Measurements from ENCODE around the gene C5. TPM values are rescaled to one million over a fixed set of nuclear protein-coding genes. Genes with fewer than 3 reads are reported as not detected.

C5 gene
- total and polyA plus RNA-seq, 9 of the 15 experiments (the other 6 are each of a cell fraction or from before 2014, with no cell fraction given): 0.08 to 0.91 (median 0.42) TPM

DNA sequence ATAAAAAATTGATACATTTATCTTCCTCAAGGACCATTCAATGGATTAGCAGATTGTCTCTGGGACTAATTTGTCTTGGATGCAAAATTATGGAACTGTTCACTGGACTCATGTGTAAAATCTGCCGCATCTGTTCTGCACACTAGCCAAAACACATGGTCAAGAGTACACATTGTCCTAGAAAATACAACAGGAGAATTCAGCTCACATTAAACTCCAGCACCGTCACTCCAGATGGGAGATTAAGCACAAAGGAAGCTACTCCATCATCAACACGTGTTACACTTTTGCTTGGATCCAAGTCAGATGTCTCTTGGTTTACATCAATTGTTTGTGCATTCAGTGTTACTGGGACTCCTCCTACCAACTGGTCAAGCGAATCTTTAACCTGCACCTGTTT, 28.8 kb downstream of the C5 start:
- in situ Hi-C loops (cut with MboI) (no loop called here), intact Hi-C loops (cut with micrococcal nuclease) (no loop called here)
- WGBS (ENCODE audit: insufficient coverage, low coverage, missing lambda C conversion rate): 0% methylated on average over 4 of the region's 4 CpGs
- no peaks in the 10 kb centered on the region for H3K4me1 ChIP-seq (replicated peaks in 1 of 2; ENCODE audit: control insufficient read depth in 2 of 2, insufficient read depth in 2 of 2, low read length in 2 of 2)
- no peaks in the 10 kb centered on the region for H4K20me1 ChIP-seq (replicated peaks; ENCODE audit: control insufficient read depth, insufficient read depth, low read length)
- no peaks in the 10 kb centered on the region for H3K9me1 ChIP-seq (ENCODE audit: control insufficient read depth, insufficient read depth, low read length)
- ATAC-seq: no peak
- no peak overlapping the region for H3K4me2 ChIP-seq (ENCODE audit: insufficient read depth, low read length)
- no peak overlapping the region for H3K9ac ChIP-seq (ENCODE audit: insufficient read depth in 1 of 2, low read depth in 2 of 2, low read length in 2 of 2)
- POLR2A ChIA-PET: no interaction called here
- DNase-seq (ENCODE audit: extremely low read depth in 1 of 4, low spot score in 3 of 4): no peak
- TF ChIP-seq EWSR1 (IDR thresholded peaks at IDR 0.05; ENCODE audit: borderline replicate concordance, low read depth, partially characterized antibody): no peak
- no peak for TF ChIP-seq MED1 (CRISPR knock-in tag; IDR thresholded peaks at IDR 0.05; ENCODE audit: borderline replicate concordance)
- TF ChIP-seq, protein P1, sequence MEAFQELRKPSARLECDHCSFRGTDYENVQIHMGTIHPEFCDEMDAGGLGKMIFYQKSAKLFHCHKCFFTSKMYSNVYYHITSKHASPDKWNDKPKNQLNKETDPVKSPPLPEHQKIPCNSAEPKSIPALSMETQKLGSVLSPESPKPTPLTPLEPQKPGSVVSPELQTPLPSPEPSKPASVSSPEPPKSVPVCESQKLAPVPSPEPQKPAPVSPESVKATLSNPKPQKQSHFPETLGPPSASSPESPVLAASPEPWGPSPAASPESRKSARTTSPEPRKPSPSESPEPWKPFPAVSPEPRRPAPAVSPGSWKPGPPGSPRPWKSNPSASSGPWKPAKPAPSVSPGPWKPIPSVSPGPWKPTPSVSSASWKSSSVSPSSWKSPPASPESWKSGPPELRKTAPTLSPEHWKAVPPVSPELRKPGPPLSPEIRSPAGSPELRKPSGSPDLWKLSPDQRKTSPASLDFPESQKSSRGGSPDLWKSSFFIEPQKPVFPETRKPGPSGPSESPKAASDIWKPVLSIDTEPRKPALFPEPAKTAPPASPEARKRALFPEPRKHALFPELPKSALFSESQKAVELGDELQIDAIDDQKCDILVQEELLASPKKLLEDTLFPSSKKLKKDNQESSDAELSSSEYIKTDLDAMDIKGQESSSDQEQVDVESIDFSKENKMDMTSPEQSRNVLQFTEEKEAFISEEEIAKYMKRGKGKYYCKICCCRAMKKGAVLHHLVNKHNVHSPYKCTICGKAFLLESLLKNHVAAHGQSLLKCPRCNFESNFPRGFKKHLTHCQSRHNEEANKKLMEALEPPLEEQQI (IDR thresholded peaks at IDR 0.05): no peak
- no peak for TF ChIP-seq ATF1 (CRISPR knock-in tag; IDR thresholded peaks at IDR 0.05)
- no peak for TF ChIP-seq ATF1 (tag; IDR thresholded peaks at IDR 0.05)
- no peak for TF ChIP-seq SETDB1 (IDR thresholded peaks at IDR 0.05; ENCODE audit: low read length)
- no peak for TF ChIP-seq EP300 (IDR thresholded peaks at IDR 0.05; ENCODE audit: low read length)
- TF ChIP-seq, protein P2, sequence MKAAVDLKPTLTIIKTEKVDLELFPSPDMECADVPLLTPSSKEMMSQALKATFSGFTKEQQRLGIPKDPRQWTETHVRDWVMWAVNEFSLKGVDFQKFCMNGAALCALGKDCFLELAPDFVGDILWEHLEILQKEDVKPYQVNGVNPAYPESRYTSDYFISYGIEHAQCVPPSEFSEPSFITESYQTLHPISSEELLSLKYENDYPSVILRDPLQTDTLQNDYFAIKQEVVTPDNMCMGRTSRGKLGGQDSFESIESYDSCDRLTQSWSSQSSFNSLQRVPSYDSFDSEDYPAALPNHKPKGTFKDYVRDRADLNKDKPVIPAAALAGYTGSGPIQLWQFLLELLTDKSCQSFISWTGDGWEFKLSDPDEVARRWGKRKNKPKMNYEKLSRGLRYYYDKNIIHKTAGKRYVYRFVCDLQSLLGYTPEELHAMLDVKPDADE (conservative IDR thresholded peaks at IDR 0.05; ENCODE audit: control insufficient read depth, low read depth, low read length): no peak
- TF ChIP-seq, protein P3, sequence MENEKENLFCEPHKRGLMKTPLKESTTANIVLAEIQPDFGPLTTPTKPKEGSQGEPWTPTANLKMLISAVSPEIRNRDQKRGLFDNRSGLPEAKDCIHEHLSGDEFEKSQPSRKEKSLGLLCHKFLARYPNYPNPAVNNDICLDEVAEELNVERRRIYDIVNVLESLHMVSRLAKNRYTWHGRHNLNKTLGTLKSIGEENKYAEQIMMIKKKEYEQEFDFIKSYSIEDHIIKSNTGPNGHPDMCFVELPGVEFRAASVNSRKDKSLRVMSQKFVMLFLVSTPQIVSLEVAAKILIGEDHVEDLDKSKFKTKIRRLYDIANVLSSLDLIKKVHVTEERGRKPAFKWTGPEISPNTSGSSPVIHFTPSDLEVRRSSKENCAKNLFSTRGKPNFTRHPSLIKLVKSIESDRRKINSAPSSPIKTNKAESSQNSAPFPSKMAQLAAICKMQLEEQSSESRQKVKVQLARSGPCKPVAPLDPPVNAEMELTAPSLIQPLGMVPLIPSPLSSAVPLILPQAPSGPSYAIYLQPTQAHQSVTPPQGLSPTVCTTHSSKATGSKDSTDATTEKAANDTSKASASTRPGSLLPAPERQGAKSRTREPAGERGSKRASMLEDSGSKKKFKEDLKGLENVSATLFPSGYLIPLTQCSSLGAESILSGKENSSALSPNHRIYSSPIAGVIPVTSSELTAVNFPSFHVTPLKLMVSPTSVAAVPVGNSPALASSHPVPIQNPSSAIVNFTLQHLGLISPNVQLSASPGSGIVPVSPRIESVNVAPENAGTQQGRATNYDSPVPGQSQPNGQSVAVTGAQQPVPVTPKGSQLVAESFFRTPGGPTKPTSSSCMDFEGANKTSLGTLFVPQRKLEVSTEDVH (IDR thresholded peaks at IDR 0.05; ENCODE audit: low read depth, partially characterized antibody): no peak
- no peak for TF ChIP-seq ZNF830 (CRISPR knock-in tag; IDR thresholded peaks at IDR 0.05)
- TF ChIP-seq, protein P4, sequence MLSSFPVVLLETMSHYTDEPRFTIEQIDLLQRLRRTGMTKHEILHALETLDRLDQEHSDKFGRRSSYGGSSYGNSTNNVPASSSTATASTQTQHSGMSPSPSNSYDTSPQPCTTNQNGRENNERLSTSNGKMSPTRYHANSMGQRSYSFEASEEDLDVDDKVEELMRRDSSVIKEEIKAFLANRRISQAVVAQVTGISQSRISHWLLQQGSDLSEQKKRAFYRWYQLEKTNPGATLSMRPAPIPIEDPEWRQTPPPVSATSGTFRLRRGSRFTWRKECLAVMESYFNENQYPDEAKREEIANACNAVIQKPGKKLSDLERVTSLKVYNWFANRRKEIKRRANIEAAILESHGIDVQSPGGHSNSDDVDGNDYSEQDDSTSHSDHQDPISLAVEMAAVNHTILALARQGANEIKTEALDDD (IDR thresholded peaks at IDR 0.05): no peak
- TF ChIP-seq SRSF3 (IDR thresholded peaks at IDR 0.05; ENCODE audit: insufficient read depth, low read length): no peak
- TF ChIP-seq ZKSCAN3 (CRISPR knock-in tag; IDR thresholded peaks at IDR 0.05): no peak
- no peak for TF ChIP-seq CSDE1 (IDR thresholded peaks at IDR 0.05)
- TF ChIP-seq GATAD2A (IDR thresholded peaks at IDR 0.05): no peak
- no peak for TF ChIP-seq KDM1A (IDR thresholded peaks at IDR 0.05)
- no peak for TF ChIP-seq ATF7 (IDR thresholded peaks at IDR 0.05)
- CTCF ChIA-PET (ENCODE audit: low intra/inter-chr PET ratio): no interaction called here
- H3K79me2 ChIP-seq (ENCODE audit: control insufficient read depth, insufficient read depth, low read length): no peaks in the 10 kb centered on the region
- no peak overlapping the region for H2AFZ ChIP-seq (ENCODE audit: low read depth, low read length)
- no peaks in the 10 kb centered on the region for H3K9me3 ChIP-seq (replicated peaks; ENCODE audit: control insufficient read depth, insufficient read depth, low read depth, low read length)
- H3K4me3 ChIP-seq: no peak overlapping the region
- BruUV-seq (replicated peaks): no TSS peak
- no peak for FAIRE-seq
- no peak overlapping the region for H3K27ac ChIP-seq (ENCODE audit: extremely low read depth, low read depth, low read length)
- H3K36me3 ChIP-seq (ENCODE audit: control insufficient read depth, insufficient read depth, low read length): no peaks in the 10 kb centered on the region
- H3K27me3 ChIP-seq (ENCODE audit: control insufficient read depth in 2 of 2, insufficient read depth in 2 of 2, low read length in 2 of 2): no peaks in the 10 kb centered on the region; a peak in 1 of 5 replicates
